Adipocyte (in vitro differentiated cells): ENCODE results near the gene MMP11.
A peak's percentile ranks its signal among the peaks of the same experiment; 100 is the strongest.
"Not testable (repeated sequence)": the region's sequence is repeated elsewhere in the genome, so short reads cannot be mapped to it uniquely, and the experiment has no call there.

Source experiments
- DNase-seq: peaks from one replicate; pipeline ENCODE4 v3.0.0-alpha.2; 2015; ENCODE audit warnings: low read depth
- H3K27me3 ChIP-seq: replicated peaks from 2 replicates; pipeline ENCODE4 v1.7.0; 2013; ENCODE audit warnings: mild to moderate bottlenecking, low read length, moderate library complexity; ENCODE audit not compliant: control insufficient read depth, insufficient read depth
- H3K36me3 ChIP-seq: 2 replicates; pipeline ENCODE4 v1.7.0; 2013; ENCODE audit warnings: low read length, mild to moderate bottlenecking, moderate library complexity; ENCODE audit not compliant: control insufficient read depth, insufficient read depth, severe bottlenecking
- H3K4me1 ChIP-seq: 2 replicates; pipeline ENCODE4 v1.7.0; 2013; ENCODE audit warnings: mild to moderate bottlenecking, low read length, moderate library complexity; ENCODE audit not compliant: control insufficient read depth, insufficient read depth
- H3K4me3 ChIP-seq: 2 replicates; pipeline ENCODE4 v1.7.0; 2013; ENCODE audit warnings: mild to moderate bottlenecking, low read length, moderate library complexity
- H3K9ac ChIP-seq: 2 replicates; pipeline ENCODE4 v1.7.0; 2013; ENCODE audit warnings: mild to moderate bottlenecking, low read length, moderate library complexity
- H3K9me3 ChIP-seq: 2 replicates; pipeline ENCODE4 v1.7.0; 2013; ENCODE audit warnings: mild to moderate bottlenecking, low read length, moderate library complexity; ENCODE audit not compliant: control insufficient read depth

The MMP11 gene

DNA sequence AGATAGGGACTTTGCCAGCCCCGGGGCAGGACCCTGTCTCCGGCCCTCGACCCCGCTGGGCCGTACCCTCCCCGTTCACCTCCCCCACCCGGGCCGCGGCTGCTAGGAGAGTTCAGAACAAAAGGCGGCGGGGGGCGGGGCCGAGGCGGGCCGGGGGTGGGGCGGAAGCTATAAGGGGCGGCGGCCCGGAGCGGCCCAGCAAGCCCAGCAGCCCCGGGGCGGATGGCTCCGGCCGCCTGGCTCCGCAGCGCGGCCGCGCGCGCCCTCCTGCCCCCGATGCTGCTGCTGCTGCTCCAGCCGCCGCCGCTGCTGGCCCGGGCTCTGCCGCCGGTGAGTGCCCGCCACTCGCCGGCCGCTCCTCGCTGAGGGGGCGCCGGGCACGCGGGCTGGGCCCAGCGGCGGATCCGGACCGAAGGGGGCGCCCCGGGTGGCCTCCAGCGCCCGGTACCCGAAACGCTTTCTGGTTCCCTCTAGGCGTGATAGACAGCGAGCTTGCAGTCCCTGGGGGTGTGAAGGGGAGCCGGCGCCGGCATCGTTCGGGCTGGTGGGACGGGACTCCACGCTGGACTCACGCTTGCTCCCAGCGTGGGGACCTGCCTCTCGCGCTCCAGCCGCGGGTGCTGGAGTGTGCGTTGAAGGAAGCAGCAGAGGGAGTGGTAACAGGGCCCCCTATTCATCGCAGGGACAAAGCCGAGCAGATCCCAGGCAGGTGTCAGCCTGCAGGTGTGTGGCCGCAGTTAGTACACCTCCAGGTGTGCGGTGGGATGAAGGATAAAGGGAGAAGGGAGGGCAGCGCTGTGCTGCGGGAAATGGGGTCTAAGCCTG lies at the start of gene MMP11:
Gene MMP11 (plus strand): TSS at position 201 of the 825 bp plus-strand sequence. CDS start 22 bp downstream, at position 223.
- H3K4me1 ChIP-seq = peaks cover 16% of the 10 kb centered on the region
- no peaks in the 10 kb centered on the region for H3K9me3 ChIP-seq
- H3K4me3 ChIP-seq = peak within 1 kb of the TSS; percentile 70
- H3K9ac ChIP-seq = peak within 1 kb of the TSS; percentile 65
- no peaks in the 10 kb centered on the region for H3K27me3 ChIP-seq
- peak; percentile 77 for DNase-seq
- H3K36me3 ChIP-seq = no peaks in the 10 kb centered on the region

- not testable (repeated sequence) for H3K27me3 ChIP-seq, H3K9ac ChIP-seq, H3K9me3 ChIP-seq, H3K36me3 ChIP-seq, DNase-seq, H3K4me3 ChIP-seq, H3K4me1 ChIP-seq
Measured at GRCh38 chr22:23728108-23728507, 44.5 kb upstream of the MMP11 start.

DNA sequence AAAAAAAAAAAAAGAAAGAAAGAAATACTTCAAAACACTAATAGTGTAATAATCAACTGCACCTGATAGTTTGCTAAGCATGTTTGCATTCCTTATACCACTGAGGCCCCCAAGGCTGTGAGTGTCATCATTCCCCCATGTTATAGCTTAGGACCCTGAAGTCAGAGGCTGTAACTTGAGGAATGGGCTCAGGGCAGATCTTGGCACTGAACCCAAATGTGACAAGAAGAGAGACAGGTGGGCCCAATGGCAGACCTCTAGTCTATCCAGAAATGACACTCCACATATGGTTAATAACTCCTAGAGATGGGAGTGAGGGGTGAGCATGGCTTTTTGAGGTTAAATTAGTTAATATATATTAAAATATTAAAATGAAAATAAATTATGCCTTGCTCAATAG lies 35.0 kb upstream of the MMP11 start:
- no peaks in the 10 kb centered on the region for H3K9me3 ChIP-seq
- no peak overlapping the region for H3K9ac ChIP-seq
- no peak for DNase-seq
- no peak overlapping the region for H3K4me3 ChIP-seq
- no peaks in the 10 kb centered on the region for H3K36me3 ChIP-seq
- peaks cover 7% of the 10 kb centered on the region for H3K4me1 ChIP-seq
- no peaks in the 10 kb centered on the region for H3K27me3 ChIP-seq

GRCh38 chr22:23742505-23743264 lies 30.0 kb upstream of the MMP11 start:
- peaks cover 21% of the 10 kb centered on the region for H3K4me1 ChIP-seq
- no peak for DNase-seq
- peaks cover 3% of the 10 kb centered on the region for H3K9me3 ChIP-seq
- H3K27me3 ChIP-seq = no peaks in the 10 kb centered on the region
- peaks cover 19% of the 10 kb centered on the region for H3K36me3 ChIP-seq
- peak overlapping the region; percentile 80 for H3K9ac ChIP-seq
- H3K4me3 ChIP-seq = no peak overlapping the region

- H3K9ac ChIP-seq = peak overlapping the region; percentile 80
- peaks cover 21% of the 10 kb centered on the region for H3K4me1 ChIP-seq
- DNase-seq = no peak
- H3K9me3 ChIP-seq = peaks cover 3% of the 10 kb centered on the region
- H3K4me3 ChIP-seq = no peak overlapping the region
- peaks cover 19% of the 10 kb centered on the region for H3K36me3 ChIP-seq
- no peaks in the 10 kb centered on the region for H3K27me3 ChIP-seq
Measured at GRCh38 chr22:23743303-23743705, 29.3 kb upstream of the MMP11 start.

DNA sequence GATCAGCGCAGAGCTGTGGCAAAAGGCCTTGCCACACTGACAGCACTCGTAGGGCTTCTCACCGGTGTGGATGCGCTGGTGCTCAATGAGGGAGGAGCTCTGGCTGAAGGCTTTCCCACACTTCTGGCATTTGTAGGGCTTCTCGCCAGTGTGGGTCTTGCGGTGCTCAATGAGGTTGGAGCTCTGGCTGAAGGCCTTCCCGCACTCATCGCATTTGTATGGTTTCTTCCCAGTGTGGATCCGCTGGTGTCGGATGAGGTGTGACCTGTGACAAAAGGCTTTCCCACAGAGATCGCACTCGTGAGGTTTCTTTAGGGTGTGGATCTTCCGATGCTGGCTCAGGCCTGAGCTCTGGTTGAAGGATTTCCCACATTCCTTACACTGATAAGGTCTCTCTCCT lies 28.6 kb upstream of the MMP11 start:
- Histone ChIP-seq H3K9me3 (peaks cover 3% of the 10 kb centered on the region), H3K27me3 (no peaks in the 10 kb centered on the region), H3K36me3 (peaks cover 19% of the 10 kb centered on the region), H3K4me3 (no peak overlapping the region), H3K9ac (peak overlapping the region; percentile 80), H3K4me1 (peaks cover 21% of the 10 kb centered on the region)
- DNase-seq = no peak

- no peak for DNase-seq
- Histone ChIP-seq H3K9me3 (peaks cover 3% of the 10 kb centered on the region), H3K36me3 (peaks cover 19% of the 10 kb centered on the region), H3K9ac (no peak overlapping the region), H3K4me1 (peaks cover 21% of the 10 kb centered on the region), H3K27me3 (no peaks in the 10 kb centered on the region), H3K4me3 (no peak overlapping the region)
Measured at GRCh38 chr22:23744485-23744884, 28.2 kb upstream of the MMP11 start.

- Histone ChIP-seq H3K4me3 (no peak overlapping the region), H3K27me3 (no peaks in the 10 kb centered on the region), H3K9ac (no peak overlapping the region), H3K4me1 (peaks cover 32% of the 10 kb centered on the region), H3K36me3 (peaks cover 19% of the 10 kb centered on the region), H3K9me3 (peaks cover 3% of the 10 kb centered on the region)
- DNase-seq = no peak
Measured at GRCh38 chr22:23745791-23746190, 26.9 kb upstream of the MMP11 start.

DNA sequence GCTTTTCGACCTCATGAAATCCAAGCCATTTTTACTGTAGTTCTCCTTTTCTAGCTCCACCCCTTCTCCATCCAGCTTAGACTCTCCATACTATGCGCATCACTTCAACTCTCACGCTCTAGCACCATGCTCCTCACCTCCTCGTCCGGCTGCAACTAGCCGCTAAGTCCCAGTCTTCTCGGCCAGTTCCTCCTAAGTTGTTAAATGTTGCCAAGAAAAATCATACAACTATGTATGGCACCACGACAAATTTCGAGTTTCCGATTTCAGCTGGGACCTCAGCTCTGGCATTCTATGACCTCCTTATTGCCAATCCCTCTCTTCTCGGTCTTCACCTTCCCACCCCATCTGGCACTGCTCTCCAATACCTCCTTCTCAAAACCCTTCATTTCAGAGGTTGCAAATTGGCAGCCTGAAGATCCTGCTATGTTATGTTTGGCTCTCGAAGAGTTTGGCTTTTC lies 22.8 kb upstream of the MMP11 start:
- H3K9me3 ChIP-seq = no peaks in the 10 kb centered on the region
- peaks cover 1% of the 10 kb centered on the region for H3K36me3 ChIP-seq
- H3K4me1 ChIP-seq = peaks cover 11% of the 10 kb centered on the region
- peak; percentile 4 for DNase-seq
- peak overlapping the region; percentile 90 for H3K4me3 ChIP-seq
- H3K9ac ChIP-seq = no peak overlapping the region
- no peaks in the 10 kb centered on the region for H3K27me3 ChIP-seq

DNA sequence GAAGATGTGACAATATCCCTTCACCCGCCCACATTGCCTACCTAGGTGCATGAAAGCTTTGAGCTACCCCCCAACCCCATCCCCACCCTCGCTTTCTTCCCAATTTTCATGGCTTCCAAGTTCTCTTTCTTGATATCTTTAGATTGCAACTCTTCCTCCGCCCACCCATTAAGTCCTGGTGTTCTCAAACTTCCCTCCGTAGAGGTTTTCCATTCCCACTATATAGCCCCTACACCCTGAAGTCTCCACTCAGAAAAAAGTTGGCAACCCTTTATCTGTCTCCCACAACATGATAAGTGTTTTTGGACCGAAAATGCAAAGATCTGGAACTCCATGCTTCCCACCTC lies 22.3 kb upstream of the MMP11 start:
- Histone ChIP-seq H3K9me3 (no peaks in the 10 kb centered on the region), H3K9ac (peak overlapping the region; percentile 83), H3K27me3 (no peaks in the 10 kb centered on the region), H3K36me3 (no peaks in the 10 kb centered on the region), H3K4me3 (peak overlapping the region; percentile 90), H3K4me1 (peaks cover 11% of the 10 kb centered on the region)
- DNase-seq = no peak

DNA sequence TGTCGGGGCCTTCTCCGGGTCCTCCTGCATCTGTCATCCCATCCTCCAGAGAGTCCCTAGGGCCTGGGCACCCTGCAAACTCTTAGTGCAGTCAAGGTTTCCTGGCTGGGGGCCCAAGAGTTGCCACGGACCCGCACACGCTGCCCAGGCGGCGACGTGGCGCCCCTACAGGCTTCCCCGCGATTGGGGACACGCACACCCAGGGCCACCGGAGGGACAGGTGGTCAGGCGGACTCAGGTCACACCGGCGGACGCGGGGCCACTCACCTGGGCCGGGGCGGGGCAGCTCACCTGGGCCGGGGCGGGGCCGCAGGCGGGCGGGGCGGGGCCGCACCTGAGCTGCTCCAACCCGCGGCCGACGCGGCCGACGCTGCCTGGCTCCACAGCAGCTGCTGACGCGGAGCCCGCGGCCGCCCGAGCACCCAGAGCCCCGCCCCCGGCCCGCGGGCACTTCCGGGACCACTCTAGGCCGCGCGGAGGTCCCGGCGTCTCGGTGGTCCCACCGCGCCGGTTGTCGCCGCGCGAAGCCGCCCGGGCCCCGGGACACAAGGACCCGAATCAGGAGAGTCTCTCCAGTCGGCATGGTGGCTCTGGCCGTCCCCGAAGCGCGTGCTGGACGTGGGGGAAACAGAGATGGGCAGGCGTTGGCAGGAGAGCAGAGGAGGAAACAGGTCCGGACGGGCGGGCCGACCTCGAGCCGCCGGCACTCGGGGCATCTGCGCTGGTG lies 21.8 kb upstream of the MMP11 start, which contains the start of gene ZNF70:
Gene ZNF70 (minus strand): TSS at position 399 of the 727 bp plus-strand sequence. CDS start 5,972 bp downstream, outside the sequence.
- peak; percentile 92 for DNase-seq
- Histone ChIP-seq H3K4me3 (peak within 1 kb of the TSS; percentile 90), H3K36me3 (no peaks in the 10 kb centered on the region), H3K4me1 (peaks cover 11% of the 10 kb centered on the region), H3K9me3 (no peaks in the 10 kb centered on the region), H3K27me3 (no peaks in the 10 kb centered on the region), H3K9ac (peak within 1 kb of the TSS; percentile 90)
